Measurements from ENCODE around the gene PAFAH1B2. TPM values are rescaled to one million over a fixed set of nuclear protein-coding genes. Genes with fewer than 3 reads are reported as not detected.

Gene PAFAH1B2
- total and polyA plus RNA-seq, 10 of the 15 experiments (the other 5 are each of a cell fraction or from before 2014, with no cell fraction given), result 17.6 to 64.8 (median 47.6) TPM

DNA sequence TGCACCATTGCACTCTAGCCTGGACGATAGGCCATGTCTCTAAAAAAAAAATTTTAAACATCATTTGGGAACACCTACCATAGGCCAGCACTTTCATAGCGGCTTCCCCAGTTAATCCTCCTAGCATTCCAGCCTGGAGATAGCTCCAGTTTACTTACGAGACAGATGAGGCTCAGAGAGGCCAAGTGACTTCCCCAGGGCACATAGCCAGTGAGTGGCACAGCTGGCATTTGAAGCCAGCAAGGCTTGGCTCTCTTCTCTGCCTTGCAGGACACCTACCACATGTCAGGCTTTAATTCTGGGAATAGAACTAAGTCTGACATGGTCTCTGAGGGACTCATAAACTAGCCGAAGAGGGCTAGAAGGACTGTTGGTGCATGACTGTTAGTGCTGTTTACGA, 50.2 kb downstream of the PAFAH1B2 start (continued):
- TF ChIP-seq, protein P1, sequence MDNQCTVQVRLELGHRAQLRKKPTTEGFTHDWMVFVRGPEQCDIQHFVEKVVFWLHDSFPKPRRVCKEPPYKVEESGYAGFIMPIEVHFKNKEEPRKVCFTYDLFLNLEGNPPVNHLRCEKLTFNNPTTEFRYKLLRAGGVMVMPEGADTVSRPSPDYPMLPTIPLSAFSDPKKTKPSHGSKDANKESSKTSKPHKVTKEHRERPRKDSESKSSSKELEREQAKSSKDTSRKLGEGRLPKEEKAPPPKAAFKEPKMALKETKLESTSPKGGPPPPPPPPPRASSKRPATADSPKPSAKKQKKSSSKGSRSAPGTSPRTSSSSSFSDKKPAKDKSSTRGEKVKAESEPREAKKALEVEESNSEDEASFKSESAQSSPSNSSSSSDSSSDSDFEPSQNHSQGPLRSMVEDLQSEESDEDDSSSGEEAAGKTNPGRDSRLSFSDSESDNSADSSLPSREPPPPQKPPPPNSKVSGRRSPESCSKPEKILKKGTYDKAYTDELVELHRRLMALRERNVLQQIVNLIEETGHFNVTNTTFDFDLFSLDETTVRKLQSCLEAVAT (IDR thresholded peaks at IDR 0.05), result no peak
- TF ChIP-seq ATF7 (IDR thresholded peaks at IDR 0.05; ENCODE audit: low read depth) (no peak), ZNF217 (IDR thresholded peaks at IDR 0.05) (no peak)

DNA sequence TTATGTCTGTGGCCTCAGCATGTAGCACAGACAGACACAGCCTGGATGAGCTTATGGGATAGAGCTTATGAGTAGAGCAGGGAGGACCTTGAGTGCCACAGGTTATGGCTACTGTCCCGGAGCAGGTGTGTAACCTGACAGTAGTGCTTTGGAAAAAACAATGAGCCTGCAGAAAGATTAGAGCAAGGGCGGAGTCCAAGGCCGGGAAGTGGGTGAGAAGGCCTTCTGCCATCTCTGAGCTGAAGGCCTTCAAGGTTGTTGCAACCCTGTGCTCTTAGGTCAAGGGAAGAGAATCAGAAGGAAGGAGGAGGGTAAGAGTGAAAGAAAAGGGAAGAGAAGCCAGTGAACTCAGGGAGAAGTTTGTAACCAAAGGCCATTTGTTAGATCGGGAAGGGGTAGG, 51.2 kb downstream of the PAFAH1B2 start:
- H3K27ac ChIP-seq (ENCODE audit: control insufficient read depth, insufficient read depth), result no peak overlapping the region
- no peak overlapping the region for H2AFZ ChIP-seq (ENCODE audit: control insufficient read depth, low read depth, low read length)
- no peak overlapping the region for H3K9ac ChIP-seq (ENCODE audit: control insufficient read depth, insufficient read depth, low read length)
- intact Hi-C loops (cut with micrococcal nuclease; ENCODE audit: unreplicated experiment) (no loop called here), in situ Hi-C loops (cut with MboI) (no loop called here)
- CTCF ChIA-PET, result interaction anchor here (3.0 to 4.0 kb wide), 2 partner anchors 14 to 32 kb away, joined by 16 to 18 read pairs; no protein-coding TSS in a partner anchor
- peaks cover 2% of the 10 kb centered on the region for H3K4me1 ChIP-seq (ENCODE audit: control insufficient read depth, insufficient read depth, low read length)
- DNase-seq (ENCODE audit: low read depth, low spot score) (no peak), ATAC-seq (no peak), FAIRE-seq (no peak)
- RAD21 ChIA-PET (ENCODE audit: unreplicated experiment), result no interaction called here
- no peak overlapping the region for H3K4me2 ChIP-seq (ENCODE audit: control insufficient read depth, insufficient read depth)
- 95% methylated on average over 4 of the region's 4 CpGs for WGBS (ENCODE audit: insufficient coverage, insufficient replicate concordance, low lambda C conversion rate, missing lambda C conversion rate)
- no peak overlapping the region for H3K4me3 ChIP-seq
- peaks cover 3 to 4% of the 10 kb centered on the region in 2 experiments; a peak in 3 of 4 replicates for H3K36me3 ChIP-seq (ENCODE audit: control insufficient read depth in 2 of 2, insufficient read depth in 2 of 2, low read length in 1 of 2)
- no TSS peak for BruUV-seq (replicated peaks)
- no peaks in the 10 kb centered on the region for H3K9me3 ChIP-seq (replicated peaks; ENCODE audit: control insufficient read depth, insufficient read depth, low read length)
- no peaks in the 10 kb centered on the region for H3K27me3 ChIP-seq (replicated peaks in 1 of 2; ENCODE audit: control insufficient read depth in 2 of 2, insufficient read depth in 2 of 2, low read length in 1 of 2)
- TF ChIP-seq, protein P2, sequence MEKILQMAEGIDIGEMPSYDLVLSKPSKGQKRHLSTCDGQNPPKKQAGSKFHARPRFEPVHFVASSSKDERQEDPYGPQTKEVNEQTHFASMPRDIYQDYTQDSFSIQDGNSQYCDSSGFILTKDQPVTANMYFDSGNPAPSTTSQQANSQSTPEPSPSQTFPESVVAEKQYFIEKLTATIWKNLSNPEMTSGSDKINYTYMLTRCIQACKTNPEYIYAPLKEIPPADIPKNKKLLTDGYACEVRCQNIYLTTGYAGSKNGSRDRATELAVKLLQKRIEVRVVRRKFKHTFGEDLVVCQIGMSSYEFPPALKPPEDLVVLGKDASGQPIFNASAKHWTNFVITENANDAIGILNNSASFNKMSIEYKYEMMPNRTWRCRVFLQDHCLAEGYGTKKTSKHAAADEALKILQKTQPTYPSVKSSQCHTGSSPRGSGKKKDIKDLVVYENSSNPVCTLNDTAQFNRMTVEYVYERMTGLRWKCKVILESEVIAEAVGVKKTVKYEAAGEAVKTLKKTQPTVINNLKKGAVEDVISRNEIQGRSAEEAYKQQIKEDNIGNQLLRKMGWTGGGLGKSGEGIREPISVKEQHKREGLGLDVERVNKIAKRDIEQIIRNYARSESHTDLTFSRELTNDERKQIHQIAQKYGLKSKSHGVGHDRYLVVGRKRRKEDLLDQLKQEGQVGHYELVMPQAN (conservative IDR thresholded peaks at IDR 0.05), result no peak
- TF ChIP-seq STAT1 (conservative IDR thresholded peaks at IDR 0.05) (no peak), ZNF217 (IDR thresholded peaks at IDR 0.05) (no peak)
- TF ChIP-seq, protein P3, sequence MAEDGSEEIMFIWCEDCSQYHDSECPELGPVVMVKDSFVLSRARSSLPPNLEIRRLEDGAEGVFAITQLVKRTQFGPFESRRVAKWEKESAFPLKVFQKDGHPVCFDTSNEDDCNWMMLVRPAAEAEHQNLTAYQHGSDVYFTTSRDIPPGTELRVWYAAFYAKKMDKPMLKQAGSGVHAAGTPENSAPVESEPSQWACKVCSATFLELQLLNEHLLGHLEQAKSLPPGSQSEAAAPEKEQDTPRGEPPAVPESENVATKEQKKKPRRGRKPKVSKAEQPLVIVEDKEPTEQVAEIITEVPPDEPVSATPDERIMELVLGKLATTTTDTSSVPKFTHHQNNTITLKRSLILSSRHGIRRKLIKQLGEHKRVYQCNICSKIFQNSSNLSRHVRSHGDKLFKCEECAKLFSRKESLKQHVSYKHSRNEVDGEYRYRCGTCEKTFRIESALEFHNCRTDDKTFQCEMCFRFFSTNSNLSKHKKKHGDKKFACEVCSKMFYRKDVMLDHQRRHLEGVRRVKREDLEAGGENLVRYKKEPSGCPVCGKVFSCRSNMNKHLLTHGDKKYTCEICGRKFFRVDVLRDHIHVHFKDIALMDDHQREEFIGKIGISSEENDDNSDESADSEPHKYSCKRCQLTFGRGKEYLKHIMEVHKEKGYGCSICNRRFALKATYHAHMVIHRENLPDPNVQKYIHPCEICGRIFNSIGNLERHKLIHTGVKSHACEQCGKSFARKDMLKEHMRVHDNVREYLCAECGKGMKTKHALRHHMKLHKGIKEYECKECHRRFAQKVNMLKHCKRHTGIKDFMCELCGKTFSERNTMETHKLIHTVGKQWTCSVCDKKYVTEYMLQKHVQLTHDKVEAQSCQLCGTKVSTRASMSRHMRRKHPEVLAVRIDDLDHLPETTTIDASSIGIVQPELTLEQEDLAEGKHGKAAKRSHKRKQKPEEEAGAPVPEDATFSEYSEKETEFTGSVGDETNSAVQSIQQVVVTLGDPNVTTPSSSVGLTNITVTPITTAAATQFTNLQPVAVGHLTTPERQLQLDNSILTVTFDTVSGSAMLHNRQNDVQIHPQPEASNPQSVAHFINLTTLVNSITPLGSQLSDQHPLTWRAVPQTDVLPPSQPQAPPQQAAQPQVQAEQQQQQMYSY (CRISPR knock-in tag; IDR thresholded peaks at IDR 0.05), result no peak
- TF ChIP-seq, protein P4, sequence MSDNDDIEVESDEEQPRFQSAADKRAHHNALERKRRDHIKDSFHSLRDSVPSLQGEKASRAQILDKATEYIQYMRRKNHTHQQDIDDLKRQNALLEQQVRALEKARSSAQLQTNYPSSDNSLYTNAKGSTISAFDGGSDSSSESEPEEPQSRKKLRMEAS (IDR thresholded peaks at IDR 0.05; ENCODE audit: low read depth, low read length), result no peak
- POLR2A ChIA-PET, result interaction anchor here (0.7 kb wide), 1 partner anchor 1067 kb away, joined by 3 read pairs; no protein-coding TSS in a partner anchor
- H3K79me2 ChIP-seq (ENCODE audit: control insufficient read depth, insufficient read depth, low read length), result no peaks in the 10 kb centered on the region
- SMC1A ChIA-PET (ENCODE audit: uncharacterized antibody, unreplicated experiment), result interaction anchor here (1.1 to 1.9 kb wide), 2 partner anchors 14 to 32 kb away, joined by 4 to 6 read pairs; no protein-coding TSS in a partner anchor
- H4K20me1 ChIP-seq (ENCODE audit: control insufficient read depth, insufficient read depth), result no peaks in the 10 kb centered on the region
